C4-2B (cell line): Measurements from ENCODE around the gene IL5RA.
A peak's percentile ranks its signal among the peaks of the same experiment; 100 is the strongest.

Experiments used
- H3K27ac ChIP-seq: fragments of 450-650 bp; 2 replicates; pipeline ENCODE4 v1.5.1; 2017
- CTCF ChIP-seq: fragments of 450-650 bp; conservative IDR thresholded peaks from 2 replicates; pipeline ENCODE4 v1.5.1; 2017; ENCODE audit warnings: mild to moderate bottlenecking
- ZFX ChIP-seq: fragments of 450-650 bp; IDR thresholded peaks from 2 replicates; pipeline ENCODE4 v1.6.1; 2017

Gene IL5RA

DNA sequence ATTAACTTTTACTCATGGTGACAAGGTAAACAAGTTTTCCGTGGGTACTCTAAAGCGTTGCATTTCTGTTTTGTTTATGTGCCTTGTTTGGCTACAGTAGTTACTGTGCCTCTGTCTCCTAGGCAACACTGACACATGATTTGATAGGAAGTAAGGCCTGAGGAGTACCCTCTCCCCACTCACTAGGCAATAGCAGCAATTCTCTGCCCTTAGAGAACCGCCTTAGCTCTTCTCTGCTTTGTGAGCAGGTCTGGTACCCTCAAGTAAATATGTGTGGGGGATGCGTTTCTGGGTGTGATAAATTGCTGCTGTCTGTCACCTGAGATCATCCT, at the start of gene IL5RA:
TSS of gene IL5RA (minus strand) at position 76 of the 332 bp plus-strand sequence. CDS start 5,390 bp downstream, outside the sequence.
- peak within 1 kb of the TSS; percentile 46 for H3K27ac ChIP-seq
- TF ChIP-seq ZFX (no peak), CTCF (no peak)

DNA sequence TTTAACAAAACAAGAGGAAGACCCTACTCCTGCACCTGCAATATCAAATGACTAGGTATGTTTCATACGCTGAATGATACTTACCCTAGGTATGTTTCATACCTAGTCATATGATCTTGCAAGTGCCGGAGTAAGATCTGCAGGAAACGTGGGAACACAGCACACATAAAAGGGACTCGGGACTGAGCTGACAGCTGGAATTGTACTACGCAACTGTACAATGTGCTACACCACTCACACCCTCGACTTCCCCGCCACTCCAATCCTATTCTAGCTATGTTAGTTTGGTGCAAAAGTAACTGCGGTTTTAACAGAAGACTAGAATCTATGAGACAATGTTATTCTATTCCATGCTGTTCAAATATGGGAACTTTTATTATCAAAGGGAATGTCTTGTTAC, 47.3 kb upstream of the IL5RA start:
- no peak overlapping the region for H3K27ac ChIP-seq
- TF ChIP-seq CTCF (no peak), ZFX (no peak)

GRCh38 chr3:3154879-3155610, 44.9 kb upstream of the IL5RA start:
- TF ChIP-seq ZFX (no peak), CTCF (no peak)
- no peak overlapping the region for H3K27ac ChIP-seq

DNA sequence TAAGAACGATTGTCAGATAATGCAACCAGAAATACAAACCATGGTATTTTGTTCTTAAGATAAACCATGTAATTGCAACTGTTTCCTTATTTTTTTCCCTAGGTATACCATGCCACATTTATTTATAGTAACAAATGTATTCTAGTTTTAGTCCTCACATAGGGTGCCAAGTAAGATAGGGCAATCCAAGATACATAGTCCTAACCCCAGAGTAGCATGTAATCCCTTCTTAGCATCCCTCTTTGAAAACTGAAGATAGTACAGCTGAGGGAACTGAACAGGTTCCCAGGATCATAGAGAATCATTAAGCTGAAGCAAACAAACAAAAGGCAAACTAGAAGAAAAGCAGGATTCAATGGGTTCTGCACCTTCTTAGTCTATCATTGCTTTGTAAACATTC, 41.3 kb upstream of the IL5RA start:
- TF ChIP-seq CTCF (no peak), ZFX (no peak)
- no peak overlapping the region for H3K27ac ChIP-seq

- no peak overlapping the region for H3K27ac ChIP-seq
- TF ChIP-seq CTCF (no peak), ZFX (no peak)
Measured at GRCh38 chr3:3149560-3149959, 39.4 kb upstream of the IL5RA start.

- H3K27ac ChIP-seq, result no peak overlapping the region
Measured at GRCh38 chr3:3145831-3146230, 35.7 kb upstream of the IL5RA start.

DNA sequence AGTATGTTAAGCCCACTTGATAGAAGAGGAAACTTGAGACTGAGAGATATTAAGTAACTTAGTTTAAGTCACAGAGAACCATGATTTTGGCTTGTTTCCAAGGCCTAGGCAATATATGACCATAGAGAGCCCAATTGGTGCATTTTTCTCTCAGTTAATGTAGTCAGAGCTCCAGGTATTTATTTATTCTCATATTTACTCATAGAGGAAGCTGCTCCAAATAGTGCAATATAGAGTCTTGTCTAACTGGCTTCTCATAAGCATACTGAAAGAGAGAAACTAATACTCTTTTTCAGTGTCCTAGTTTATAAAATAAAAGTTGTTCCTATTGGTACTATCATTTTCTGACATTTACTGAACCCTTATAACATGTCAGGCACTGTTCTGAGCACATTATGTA, 31.8 kb upstream of the IL5RA start:
- TF ChIP-seq ZFX (no peak), CTCF (no peak)

More at GRCh38 chr3:3145831-3146230, 35.7 kb upstream of the IL5RA start:
- TF ChIP-seq ZFX (no peak), CTCF (no peak)

More for the DNA sequence above, 31.8 kb upstream of the IL5RA start:
- H3K27ac ChIP-seq, result no peak overlapping the region
